ENCODE measurements around the gene OAT.
"Not testable (repeated sequence)": the region's sequence is repeated elsewhere in the genome, so short reads cannot be mapped to it uniquely, and the experiment has no call there.

OAT gene

DNA sequence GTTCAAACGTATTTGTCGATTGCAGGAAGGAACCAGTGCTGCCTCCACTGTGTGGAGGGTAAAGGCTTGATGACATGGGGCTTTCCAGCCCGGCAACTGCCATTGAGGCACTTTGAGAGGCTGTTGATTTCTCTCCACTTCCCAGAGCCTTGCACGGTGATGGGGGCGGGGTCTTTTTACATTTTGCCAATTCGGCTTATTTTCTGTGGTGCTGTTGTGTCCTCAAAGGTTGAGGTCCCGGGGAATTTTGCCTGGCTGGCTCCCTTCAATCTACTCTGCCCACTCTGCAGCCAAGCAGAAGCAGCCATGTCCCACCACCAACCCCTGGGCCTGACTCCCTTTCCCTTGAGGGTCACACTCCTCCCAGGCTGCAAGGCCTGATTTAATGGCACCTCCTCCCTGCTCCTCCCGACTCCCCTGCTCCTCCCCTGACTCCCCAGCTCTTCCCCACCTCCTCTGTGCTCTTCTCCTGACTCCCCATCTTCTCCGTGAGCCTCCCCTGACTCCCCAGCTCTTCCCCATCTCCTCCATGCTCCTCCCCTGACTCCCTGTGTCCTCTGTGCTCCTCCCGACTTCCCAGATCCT lies 39.0 kb downstream of the OAT start:
- no peak overlapping the region for H3K4me3 ChIP-seq (ENCODE audit: low read depth, low read length)

- no peak overlapping the region for H3K4me3 ChIP-seq (ENCODE audit: low read depth, low read length)
Observed at GRCh38 chr10:124378881-124379471, 39.7 kb downstream of the OAT start.

DNA sequence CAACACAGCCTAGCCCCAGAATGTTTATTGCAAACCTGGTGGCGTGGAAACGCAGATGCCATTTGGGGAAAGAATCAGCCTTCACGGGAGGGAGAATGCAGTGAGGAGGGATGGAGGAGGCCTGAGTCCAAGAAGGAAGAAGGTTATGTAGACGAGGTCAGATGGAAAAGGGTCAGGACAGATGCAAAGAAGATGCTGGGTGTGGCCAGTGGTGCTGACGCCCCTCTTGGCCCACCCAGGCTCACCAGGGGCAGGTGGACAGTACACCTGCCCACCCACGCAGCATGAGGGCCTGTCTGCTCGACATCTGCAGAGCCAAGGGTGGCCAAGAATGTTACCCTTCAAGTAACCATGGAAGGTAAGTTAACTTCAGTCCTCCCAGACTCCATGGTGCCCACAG lies 40.5 kb downstream of the OAT start:
- H3K4me3 ChIP-seq (ENCODE audit: low read depth, low read length), result no peak overlapping the region

DNA sequence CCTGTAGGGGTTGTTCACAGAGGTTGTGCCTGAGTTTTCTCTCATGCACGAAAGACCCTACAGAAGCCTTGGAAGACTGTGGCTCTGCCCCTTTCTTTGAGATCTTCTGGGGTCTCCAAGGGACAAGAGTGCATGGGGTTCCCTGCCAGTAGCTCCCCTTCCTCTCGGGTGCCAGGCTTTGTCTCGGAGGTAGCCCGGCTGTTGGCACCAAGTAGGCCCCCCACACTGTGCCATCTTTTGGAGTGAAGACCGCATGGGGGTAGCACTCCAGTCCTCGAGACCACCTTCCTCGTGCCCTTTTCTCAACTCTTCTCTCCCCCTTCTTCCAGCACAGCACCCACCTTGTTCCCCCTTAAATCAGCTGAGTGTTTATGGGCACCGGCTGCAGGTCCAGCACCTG lies 41.6 kb downstream of the OAT start:
- H3K4me3 ChIP-seq (ENCODE audit: low read depth, low read length), result no peak overlapping the region

- no peak overlapping the region for H3K4me3 ChIP-seq (ENCODE audit: low read depth, low read length)
Observed at GRCh38 chr10:124376411-124376810, 42.3 kb downstream of the OAT start.

GRCh38 chr10:124375691-124376090 lies 43.0 kb downstream of the OAT start:
- no peak overlapping the region for H3K4me3 ChIP-seq (ENCODE audit: low read depth, low read length)

GRCh38 chr10:124375353-124375614 lies 43.4 kb downstream of the OAT start:
- H3K4me3 ChIP-seq (ENCODE audit: low read depth, low read length), result no peak overlapping the region

DNA sequence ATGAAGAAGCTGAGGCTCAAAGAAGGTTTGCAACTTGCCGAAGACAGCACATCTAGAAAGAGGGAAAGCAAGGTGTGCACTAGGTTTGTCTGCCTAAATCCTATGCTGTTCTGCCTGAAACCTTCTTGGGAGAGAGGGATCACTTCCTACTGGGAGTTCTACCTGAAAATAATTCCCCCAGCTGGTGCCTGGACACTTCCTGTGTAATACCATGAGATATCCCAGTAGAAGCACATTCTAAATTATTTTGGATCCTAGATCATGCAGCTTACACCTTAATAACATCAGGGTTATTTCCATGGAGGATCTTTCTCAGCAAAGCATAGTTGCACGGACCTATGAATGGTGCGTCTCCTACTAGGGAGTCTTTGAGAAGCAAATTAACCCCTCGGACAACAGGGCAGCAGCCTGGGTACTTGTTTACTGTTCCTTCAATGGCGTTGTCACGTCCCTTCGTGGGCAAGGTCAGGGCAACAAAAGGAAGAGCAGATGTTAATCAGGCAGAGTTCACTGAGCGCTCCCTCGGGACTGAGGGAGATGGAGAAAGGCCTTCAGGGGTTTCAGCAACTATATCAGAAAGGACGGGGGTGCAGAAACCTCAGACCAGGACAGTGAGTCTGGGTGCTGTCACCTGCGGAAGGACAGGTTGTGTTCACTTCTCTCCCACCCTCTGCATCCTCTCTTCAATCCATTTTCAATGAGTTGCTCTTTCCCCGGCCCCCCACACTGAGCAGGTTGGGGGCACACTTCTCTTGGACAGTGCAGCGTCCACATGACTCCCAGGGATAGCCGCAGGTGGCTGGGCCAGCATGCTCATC lies 44.0 kb downstream of the OAT start:
- no peak overlapping the region for H3K4me3 ChIP-seq (ENCODE audit: low read depth, low read length)

DNA sequence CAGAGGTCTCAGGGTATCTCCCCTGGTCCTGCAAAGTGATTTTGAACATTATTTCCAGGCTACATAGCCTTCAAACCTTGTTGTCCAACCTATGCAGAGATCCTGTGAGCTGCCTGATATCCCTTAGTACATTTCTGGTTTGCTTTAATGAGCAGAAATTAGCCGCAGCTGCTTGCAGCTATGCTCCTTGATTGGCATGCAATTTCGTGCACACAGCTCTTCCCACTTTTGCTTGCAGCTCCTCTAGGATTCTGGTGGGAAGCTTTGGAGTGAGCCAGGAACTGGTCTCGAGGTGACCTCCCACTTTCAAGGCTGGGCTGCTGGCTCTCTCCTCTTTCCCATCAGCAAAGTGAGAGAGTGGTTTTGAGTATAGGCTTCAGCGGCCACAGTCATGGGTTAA lies 45.8 kb downstream of the OAT start:
- no peak overlapping the region for H3K4me3 ChIP-seq (ENCODE audit: low read depth, low read length)

GRCh38 chr10:124370426-124370825 lies 48.3 kb downstream of the OAT start:
- H3K4me3 ChIP-seq (ENCODE audit: low read depth, low read length), result no peak overlapping the region

GRCh38 chr10:124369986-124370385 lies 48.7 kb downstream of the OAT start:
- H3K4me3 ChIP-seq (ENCODE audit: low read depth, low read length), result no peak overlapping the region

- H3K4me3 ChIP-seq (ENCODE audit: low read depth, low read length), result not testable (repeated sequence)
Observed at GRCh38 chr10:124369533-124369932, 49.2 kb downstream of the OAT start.

GRCh38 chr10:124369066-124369465 lies 49.7 kb downstream of the OAT start:
- H3K4me3 ChIP-seq (ENCODE audit: low read depth, low read length), result no peak overlapping the region

GRCh38 chr10:124367936-124368335 lies 50.8 kb downstream of the OAT start:
- no peak overlapping the region for H3K4me3 ChIP-seq (ENCODE audit: low read depth, low read length)

DNA sequence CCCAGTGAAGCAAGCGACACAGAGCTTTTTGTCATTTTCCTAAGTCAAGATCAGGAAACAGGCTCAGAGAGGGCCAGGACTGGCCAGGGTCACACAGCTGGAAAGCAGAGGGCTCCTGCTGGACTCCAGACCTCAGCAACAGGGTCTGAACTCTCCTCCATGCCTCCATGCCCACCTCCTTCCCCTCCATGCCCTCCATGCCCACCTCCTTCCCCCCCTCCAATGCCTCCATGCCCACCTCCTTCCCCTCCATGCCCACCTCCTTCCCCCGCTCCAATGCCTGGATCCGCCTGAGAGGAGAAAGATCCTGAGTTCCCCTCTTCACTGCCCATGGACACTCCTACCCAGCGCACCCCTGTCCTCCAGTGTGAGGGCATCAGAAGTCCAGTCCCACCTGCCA lies 51.3 kb downstream of the OAT start:
- no peak overlapping the region for H3K4me3 ChIP-seq (ENCODE audit: low read depth, low read length)

- H3K4me3 ChIP-seq (ENCODE audit: low read depth, low read length), result no peak overlapping the region
Observed at GRCh38 chr10:124366825-124367224, 51.9 kb downstream of the OAT start.

- H3K4me3 ChIP-seq (ENCODE audit: low read depth, low read length), result no peak overlapping the region
Observed at GRCh38 chr10:124366343-124366742, 52.4 kb downstream of the OAT start.

GRCh38 chr10:124364674-124365073 lies 54.0 kb downstream of the OAT start:
- no peak overlapping the region for H3K4me3 ChIP-seq (ENCODE audit: low read depth, low read length)

DNA sequence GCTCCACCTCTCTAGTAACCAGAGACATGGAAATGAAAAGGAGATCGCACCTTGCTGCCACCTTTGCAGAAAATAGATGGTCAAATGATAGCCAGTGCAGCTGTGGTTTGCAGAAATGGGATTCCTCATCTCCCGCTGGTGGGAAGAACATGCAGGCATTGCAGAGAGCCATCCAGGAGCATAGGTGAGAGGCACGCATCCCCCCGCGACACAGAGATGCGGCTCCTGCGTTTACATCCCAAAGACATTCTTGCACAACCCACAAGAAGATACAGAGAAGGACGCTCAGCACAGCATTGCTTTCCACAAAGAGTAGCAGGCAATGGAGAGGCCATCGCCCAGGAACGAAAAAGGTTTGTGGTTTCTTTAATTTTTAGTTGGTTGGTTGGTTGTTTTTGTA lies 56.2 kb downstream of the OAT start:
- no peak overlapping the region for H3K4me3 ChIP-seq (ENCODE audit: low read depth, low read length)

DNA sequence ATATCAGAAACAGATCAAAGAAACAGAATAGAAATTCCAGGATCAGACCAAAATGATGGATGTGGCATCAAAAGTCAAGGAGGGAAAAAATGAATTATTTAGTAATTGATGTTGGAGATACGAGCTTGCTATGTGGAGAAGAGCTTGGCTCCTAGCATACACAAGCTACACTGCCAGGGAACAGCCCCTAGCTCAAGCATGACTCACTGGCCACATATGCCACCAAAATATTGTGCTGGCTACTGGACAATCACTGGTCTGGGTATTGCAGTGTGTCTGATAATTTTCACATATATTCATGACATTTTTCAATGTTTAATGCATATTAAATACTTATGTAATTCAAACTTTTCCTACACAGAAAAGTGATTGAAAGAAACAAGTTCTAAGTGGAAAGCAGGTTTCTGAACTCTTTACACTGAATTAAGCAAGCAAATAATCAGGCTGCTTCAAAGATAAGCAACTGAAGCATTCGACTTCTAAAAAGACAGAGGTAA lies 59.3 kb downstream of the OAT start:
- H3K4me3 ChIP-seq (ENCODE audit: low read depth, low read length), result no peak overlapping the region

DNA sequence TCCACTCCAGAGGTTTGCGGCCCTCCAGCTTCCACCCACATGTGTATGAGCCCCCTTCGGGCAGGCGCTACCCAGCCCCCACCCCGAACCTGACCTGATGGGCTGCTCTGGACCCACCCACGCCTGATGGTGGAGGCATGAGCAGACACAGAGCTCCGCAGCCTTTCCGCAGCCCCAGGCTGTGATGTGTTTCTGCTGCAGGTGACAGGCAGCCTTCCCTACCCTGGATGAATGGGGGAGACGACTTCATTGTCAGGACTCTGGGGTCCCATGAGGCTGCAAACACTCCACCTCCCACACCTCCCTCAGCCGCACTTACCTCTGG lies 61.2 kb downstream of the OAT start:
- H3K4me3 ChIP-seq (ENCODE audit: low read depth, low read length), result no peak overlapping the region

DNA sequence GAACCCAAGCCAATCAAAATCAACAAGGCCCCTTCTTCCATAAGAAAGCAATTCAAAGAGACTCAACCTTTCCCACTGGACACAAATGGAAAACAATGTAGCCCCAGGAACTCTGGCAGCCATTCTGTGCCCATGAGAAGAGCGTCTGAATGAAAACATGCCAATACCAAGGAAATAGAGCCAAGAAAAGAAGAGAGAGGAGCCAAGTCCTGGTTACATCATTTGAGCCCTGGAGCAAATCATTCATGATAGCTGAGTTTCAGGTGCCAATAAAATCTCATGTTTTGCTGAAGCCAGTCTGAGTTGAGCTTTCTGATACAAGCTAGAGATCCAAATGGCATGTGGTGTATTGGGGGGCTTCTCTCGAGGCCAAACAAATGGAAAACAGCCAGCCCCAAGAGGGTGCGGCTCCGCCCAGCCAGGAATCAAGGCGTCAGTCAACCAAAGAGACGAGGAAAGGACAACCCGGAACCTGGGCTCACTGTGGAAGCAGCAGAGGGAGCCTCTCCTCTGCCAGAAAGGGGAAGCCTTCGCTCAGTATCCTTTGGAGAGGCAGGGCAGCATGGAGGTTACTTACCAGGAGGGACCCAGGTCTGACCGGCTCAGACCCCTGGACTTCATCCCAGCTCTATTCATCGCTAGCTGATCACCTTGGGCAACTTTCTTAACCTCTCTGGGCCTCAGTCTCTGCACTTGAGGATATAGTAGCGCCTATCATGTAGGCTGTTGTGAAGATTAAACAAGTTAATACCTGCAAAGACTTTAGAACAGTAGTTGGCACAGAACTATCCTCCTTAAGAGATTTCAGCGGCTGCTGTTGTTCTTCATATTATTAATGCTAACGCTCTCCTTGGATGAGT lies 61.8 kb downstream of the OAT start:
- H3K4me3 ChIP-seq (ENCODE audit: low read depth, low read length), result no peak overlapping the region

All from iPS-11a (cell line).